Stimulated activated CD8-positive, alpha-beta memory T cell treated with anti-CD3 and anti-CD28 coated beads, Interleukin-2, amount 100 ng/mL, for 48 hours (primary cell): ENCODE measurements around the gene GHITM.

Experiments
- DNase-seq, 2 donors: peaks; one replicate each; pipeline ENCODE4 v3.0.0-alpha.2; 2020; ENCODE audit warnings: low read depth in 2 of 2

The GHITM gene

GRCh38 chr10:84201244-84201606 lies 61.9 kb downstream of the GHITM start:
- no peak for DNase-seq

GRCh38 chr10:84201682-84202081 lies 62.4 kb downstream of the GHITM start:
- DNase-seq, result no peak

GRCh38 chr10:84202349-84202748 lies 63.0 kb downstream of the GHITM start:
- no peak for DNase-seq
